Esophagus squamous epithelium (tissue), 5 donors: Measurements from ENCODE around the gene CELF2. TPM values are rescaled to one million over a fixed set of nuclear protein-coding genes. Genes with fewer than 3 reads are reported as not detected.

Experiments
- DNase-seq: peaks from one replicate; lab custom pipeline; 2025; lab: John Stamatoyannopoulos, UW
- H3K27ac ChIP-seq, 4 donors: fragments of 200-600 bp; sonication (generic); one replicate each; pipeline ENCODE4 v1.5.1; 2016 to 2019; ENCODE audit warnings: mild to moderate bottlenecking in 1 of 4
- H3K27me3 ChIP-seq, 4 donors: fragments of 200-600 bp; sonication (generic); 1 replicate in 3 of 4; 2 replicates in 1 of 4; pipeline versions ENCODE4 v1.5.1 to v1.6.0; 2017 to 2021; ENCODE audit warnings: antibody characterized with exemption in 1 of 4
- H3K36me3 ChIP-seq, 3 donors: fragments of 200-600 bp; sonication (generic); one replicate each; pipeline ENCODE4 v1.5.1; 2016 to 2019
- H3K4me1 ChIP-seq, 3 donors: fragments of 200-600 bp; sonication (generic); one replicate each; pipeline ENCODE4 v1.5.1; 2017 to 2019
- H3K4me3 ChIP-seq, 4 donors: fragments of 200-600 bp; sonication (generic); 1 replicate in 3 of 4; 2 replicates in 1 of 4; pipeline ENCODE4 v1.5.1; 2016 to 2019; ENCODE audit warnings: mild to moderate bottlenecking in 2 of 4, moderate library complexity in 1 of 4
- H3K9me3 ChIP-seq, 3 donors: fragments of 200-600 bp; sonication (generic); one replicate each; pipeline ENCODE4 v1.5.1; 2016 to 2019
- POLR2A ChIP-seq, 4 donors: fragments of 450-650 bp; IDR thresholded peaks; one replicate each; pipeline ENCODE4 v1.6.1; 2017; ENCODE audit warnings: antibody characterized with exemption in 4 of 4, mild to moderate bottlenecking in 4 of 4, moderate library complexity in 3 of 4
- WGBS, 2 donors: methylation state at CpG; one replicate each; pipeline ENCODE4 v1.1.5; 2018; 5-methylcytosine and 5-hydroxymethylcytosine counted together
- intact Hi-C: fragments of 100-400 bp; cut with DNase I; formaldehyde crosslinking; loops from one replicate; pipeline ENCODE4 v1.15.0; 2022
- total RNA-seq, 4 donors: library from RNA; depleted of rRNA; stranded (reverse); fragments of >200 nt; gene quantifications; one replicate each; pipeline ENCODE4 v1.1.0, GENCODE V29; 2016
- TF ChIP-seq, protein P1 (sequence below), 6 experiments: fragments of 450-650 bp in 4 of 6; fragments of 200-600 bp in 2 of 6; sonication (generic) in 2 of 6; IDR thresholded peaks; one replicate each; pipeline ENCODE4 v1.5.1; 2016 to 2019; ENCODE audit warnings: antibody characterized with exemption in 6 of 6, mild to moderate bottlenecking in 4 of 6, moderate library complexity in 4 of 6
- donor health status: DM: yes; HTN: yes; CAD: no.

The CELF2 gene
- total RNA-seq, 4 donors from 2014 or later = 4.2 to 62.4 (median 13.5) TPM

DNA sequence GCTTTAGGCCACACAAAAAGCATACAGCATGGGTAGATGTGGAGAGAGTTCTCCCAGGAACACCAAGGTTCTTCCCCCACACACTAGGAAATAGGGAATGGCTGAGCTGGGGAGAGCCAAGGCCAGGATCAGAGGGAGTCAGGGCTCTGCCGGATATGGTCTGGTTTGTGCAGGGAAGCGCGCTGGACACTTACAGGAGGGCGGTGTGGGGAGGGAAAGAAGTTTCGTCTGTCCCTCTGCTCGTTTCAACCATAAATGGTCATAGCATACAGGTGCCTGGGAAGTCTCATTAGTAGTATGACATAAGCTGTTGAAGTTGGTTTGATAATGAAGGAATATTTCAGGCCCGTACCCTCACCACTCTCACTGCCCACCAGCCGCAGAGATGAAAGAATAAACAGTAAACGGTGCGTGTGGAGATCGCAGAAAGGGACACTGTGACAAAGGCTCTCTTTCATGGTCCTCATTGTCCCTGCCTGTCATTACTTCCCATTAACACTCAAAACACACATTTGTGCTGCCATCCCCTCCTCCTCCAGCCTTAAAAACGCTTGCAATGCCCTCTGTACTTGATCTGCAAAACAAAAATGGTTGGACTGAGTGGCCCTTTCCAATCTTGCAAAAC, 207.2 kb downstream of the CELF2 start:
- H3K36me3 ChIP-seq = no peaks in the 10 kb centered on the region
- H3K9me3 ChIP-seq = no peaks in the 10 kb centered on the region
- no peak for TF ChIP-seq POLR2A (IDR thresholded peaks at IDR 0.05)
- TF ChIP-seq, protein P1, sequence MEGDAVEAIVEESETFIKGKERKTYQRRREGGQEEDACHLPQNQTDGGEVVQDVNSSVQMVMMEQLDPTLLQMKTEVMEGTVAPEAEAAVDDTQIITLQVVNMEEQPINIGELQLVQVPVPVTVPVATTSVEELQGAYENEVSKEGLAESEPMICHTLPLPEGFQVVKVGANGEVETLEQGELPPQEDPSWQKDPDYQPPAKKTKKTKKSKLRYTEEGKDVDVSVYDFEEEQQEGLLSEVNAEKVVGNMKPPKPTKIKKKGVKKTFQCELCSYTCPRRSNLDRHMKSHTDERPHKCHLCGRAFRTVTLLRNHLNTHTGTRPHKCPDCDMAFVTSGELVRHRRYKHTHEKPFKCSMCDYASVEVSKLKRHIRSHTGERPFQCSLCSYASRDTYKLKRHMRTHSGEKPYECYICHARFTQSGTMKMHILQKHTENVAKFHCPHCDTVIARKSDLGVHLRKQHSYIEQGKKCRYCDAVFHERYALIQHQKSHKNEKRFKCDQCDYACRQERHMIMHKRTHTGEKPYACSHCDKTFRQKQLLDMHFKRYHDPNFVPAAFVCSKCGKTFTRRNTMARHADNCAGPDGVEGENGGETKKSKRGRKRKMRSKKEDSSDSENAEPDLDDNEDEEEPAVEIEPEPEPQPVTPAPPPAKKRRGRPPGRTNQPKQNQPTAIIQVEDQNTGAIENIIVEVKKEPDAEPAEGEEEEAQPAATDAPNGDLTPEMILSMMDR (IDR thresholded peaks at IDR 0.05) = no peak

GRCh38 chr10:11225935-11226334, 208.3 kb downstream of the CELF2 start:
- DNase-seq = no peak
- Histone ChIP-seq H3K27me3 (no peaks in the 10 kb centered on the region), H3K4me3 (no peak overlapping the region), H3K9me3 (no peaks in the 10 kb centered on the region), H3K27ac (peak overlapping the region in 1 of 4 donors; percentile 39), H3K4me1 (peaks cover 0 to 29% (median 7%) of the 10 kb centered on the region in 3 donors), H3K36me3 (no peaks in the 10 kb centered on the region)
- intact Hi-C loops = no loop called here
- 23 to 43% methylated on average over 2 of the region's 5 CpGs for WGBS, 2 donors
- no peak for TF ChIP-seq POLR2A (IDR thresholded peaks at IDR 0.05)
- TF ChIP-seq, protein P1 (IDR thresholded peaks at IDR 0.05) = no peak

More for the DNA sequence above, 207.2 kb downstream of the CELF2 start:
- DNase-seq = no peak
- no peaks in the 10 kb centered on the region for H3K27me3 ChIP-seq
- WGBS, 2 donors = 75 to 79% methylated on average over 12 of the region's 12 CpGs
- intact Hi-C loops = no loop called here
- H3K4me1 ChIP-seq = peaks cover 0 to 29% (median 7%) of the 10 kb centered on the region in 3 donors
- H3K27ac ChIP-seq = no peak overlapping the region
- H3K4me3 ChIP-seq = no peak overlapping the region

DNA sequence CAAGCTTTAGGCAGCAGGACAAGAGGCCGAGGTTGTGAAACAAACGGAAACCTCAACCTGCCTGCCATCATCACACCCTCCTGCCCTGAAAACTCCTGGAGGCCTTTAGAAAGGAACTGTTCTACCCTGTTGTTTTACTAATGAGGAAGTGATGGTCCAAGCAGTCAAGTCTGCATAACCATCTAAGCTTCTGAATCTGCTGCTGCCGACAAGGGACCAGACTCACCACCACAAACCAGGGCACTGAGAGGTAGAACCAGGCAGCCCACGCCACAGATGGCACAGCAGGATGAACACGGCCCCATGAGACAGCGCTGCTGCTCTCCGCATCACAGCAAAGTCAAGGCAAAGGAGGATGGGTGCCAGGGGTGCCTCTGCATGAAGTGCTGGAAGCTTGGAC, 209.4 kb downstream of the CELF2 start:
- intact Hi-C loops = no loop called here
- TF ChIP-seq, protein P1 (IDR thresholded peaks at IDR 0.05) = no peak
- no peak for TF ChIP-seq POLR2A (IDR thresholded peaks at IDR 0.05)
- WGBS, 2 donors = 70 to 80% methylated on average over 2 to 6 of the region's 7 CpGs

DNA sequence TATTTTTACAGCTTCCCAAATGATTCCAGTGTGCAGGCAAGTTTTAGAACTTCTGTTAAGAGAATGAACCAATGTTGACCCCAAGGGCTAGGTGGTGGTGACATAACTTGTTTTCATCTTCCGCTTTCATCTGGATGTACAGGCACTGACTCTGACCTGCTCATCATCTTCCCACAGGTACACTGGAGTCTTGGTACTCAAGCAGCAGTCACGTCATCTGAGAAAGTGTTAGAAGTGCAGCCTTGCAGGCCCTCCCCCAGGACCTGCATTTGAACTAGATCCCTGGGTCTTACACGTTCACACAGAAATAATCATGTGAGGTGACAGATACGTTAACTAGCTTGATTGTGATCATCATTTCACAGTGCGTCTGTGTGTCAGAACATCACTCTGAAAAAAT, 212.2 kb downstream of the CELF2 start:
- H3K27ac ChIP-seq = no peak overlapping the region
- intact Hi-C loops = no loop called here
- peaks cover 0 to 29% (median 7%) of the 10 kb centered on the region in 3 donors for H3K4me1 ChIP-seq
- H3K36me3 ChIP-seq = peaks cover 0 to 10% (median 0%) of the 10 kb centered on the region in 3 donors
- H3K4me3 ChIP-seq = no peak overlapping the region
- DNase-seq = no peak
- WGBS, 2 donors = 95 to 97% methylated on average over 5 of the region's 5 CpGs
- H3K27me3 ChIP-seq = no peaks in the 10 kb centered on the region
- H3K9me3 ChIP-seq = no peaks in the 10 kb centered on the region
- TF ChIP-seq POLR2A (IDR thresholded peaks at IDR 0.05) = no peak
- TF ChIP-seq, protein P1 (IDR thresholded peaks at IDR 0.05) = no peak

More for the DNA sequence above, 209.4 kb downstream of the CELF2 start:
- no peak for DNase-seq
- Histone ChIP-seq H3K27ac (peak overlapping the region in 1 of 4 donors; percentile 5), H3K9me3 (no peaks in the 10 kb centered on the region), H3K4me1 (peaks cover 0 to 29% (median 7%) of the 10 kb centered on the region in 3 donors), H3K27me3 (no peaks in the 10 kb centered on the region), H3K36me3 (no peaks in the 10 kb centered on the region), H3K4me3 (no peak overlapping the region)

- Histone ChIP-seq H3K4me3 (no peak overlapping the region), H3K27ac (no peak overlapping the region), H3K9me3 (no peaks in the 10 kb centered on the region), H3K4me1 (peaks cover 0 to 27% (median 7%) of the 10 kb centered on the region in 3 donors), H3K27me3 (no peaks in the 10 kb centered on the region), H3K36me3 (peaks cover 0 to 10% (median 0%) of the 10 kb centered on the region in 3 donors)
- intact Hi-C loops = no loop called here
- TF ChIP-seq, protein P1 (IDR thresholded peaks at IDR 0.05) = no peak
- TF ChIP-seq POLR2A (IDR thresholded peaks at IDR 0.05) = no peak
- DNase-seq = no peak
- WGBS, 2 donors = 63 to 91% methylated on average over 5 of the region's 5 CpGs
Observed at GRCh38 chr10:11230498-11231167, 213.0 kb downstream of the CELF2 start.
